ENCODE results near the gene INTS3.

Gene INTS3, protein sequence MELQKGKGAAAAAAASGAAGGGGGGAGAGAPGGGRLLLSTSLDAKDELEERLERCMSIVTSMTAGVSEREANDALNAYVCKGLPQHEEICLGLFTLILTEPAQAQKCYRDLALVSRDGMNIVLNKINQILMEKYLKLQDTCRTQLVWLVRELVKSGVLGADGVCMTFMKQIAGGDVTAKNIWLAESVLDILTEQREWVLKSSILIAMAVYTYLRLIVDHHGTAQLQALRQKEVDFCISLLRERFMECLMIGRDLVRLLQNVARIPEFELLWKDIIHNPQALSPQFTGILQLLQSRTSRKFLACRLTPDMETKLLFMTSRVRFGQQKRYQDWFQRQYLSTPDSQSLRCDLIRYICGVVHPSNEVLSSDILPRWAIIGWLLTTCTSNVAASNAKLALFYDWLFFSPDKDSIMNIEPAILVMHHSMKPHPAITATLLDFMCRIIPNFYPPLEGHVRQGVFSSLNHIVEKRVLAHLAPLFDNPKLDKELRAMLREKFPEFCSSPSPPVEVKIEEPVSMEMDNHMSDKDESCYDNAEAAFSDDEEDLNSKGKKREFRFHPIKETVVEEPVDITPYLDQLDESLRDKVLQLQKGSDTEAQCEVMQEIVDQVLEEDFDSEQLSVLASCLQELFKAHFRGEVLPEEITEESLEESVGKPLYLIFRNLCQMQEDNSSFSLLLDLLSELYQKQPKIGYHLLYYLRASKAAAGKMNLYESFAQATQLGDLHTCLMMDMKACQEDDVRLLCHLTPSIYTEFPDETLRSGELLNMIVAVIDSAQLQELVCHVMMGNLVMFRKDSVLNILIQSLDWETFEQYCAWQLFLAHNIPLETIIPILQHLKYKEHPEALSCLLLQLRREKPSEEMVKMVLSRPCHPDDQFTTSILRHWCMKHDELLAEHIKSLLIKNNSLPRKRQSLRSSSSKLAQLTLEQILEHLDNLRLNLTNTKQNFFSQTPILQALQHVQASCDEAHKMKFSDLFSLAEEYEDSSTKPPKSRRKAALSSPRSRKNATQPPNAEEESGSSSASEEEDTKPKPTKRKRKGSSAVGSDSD

GRCh38 chr1:153727463-153728304 is at the start of gene INTS3:
Gene INTS3 (plus strand): TSS chr1:153728050. CDS start chr1:153728635, 585 bp downstream.
- DNase-seq, result peak; percentile 98

- DNase-seq, result peak; percentile 55
Observed at GRCh38 chr1:153678519-153679336, 49.1 kb upstream of the INTS3 start, which contains the start of gene NPR1. Gene NPR1 (plus strand): TSS chr1:153678688. CDS start chr1:153679109, 421 bp downstream.

DNA sequence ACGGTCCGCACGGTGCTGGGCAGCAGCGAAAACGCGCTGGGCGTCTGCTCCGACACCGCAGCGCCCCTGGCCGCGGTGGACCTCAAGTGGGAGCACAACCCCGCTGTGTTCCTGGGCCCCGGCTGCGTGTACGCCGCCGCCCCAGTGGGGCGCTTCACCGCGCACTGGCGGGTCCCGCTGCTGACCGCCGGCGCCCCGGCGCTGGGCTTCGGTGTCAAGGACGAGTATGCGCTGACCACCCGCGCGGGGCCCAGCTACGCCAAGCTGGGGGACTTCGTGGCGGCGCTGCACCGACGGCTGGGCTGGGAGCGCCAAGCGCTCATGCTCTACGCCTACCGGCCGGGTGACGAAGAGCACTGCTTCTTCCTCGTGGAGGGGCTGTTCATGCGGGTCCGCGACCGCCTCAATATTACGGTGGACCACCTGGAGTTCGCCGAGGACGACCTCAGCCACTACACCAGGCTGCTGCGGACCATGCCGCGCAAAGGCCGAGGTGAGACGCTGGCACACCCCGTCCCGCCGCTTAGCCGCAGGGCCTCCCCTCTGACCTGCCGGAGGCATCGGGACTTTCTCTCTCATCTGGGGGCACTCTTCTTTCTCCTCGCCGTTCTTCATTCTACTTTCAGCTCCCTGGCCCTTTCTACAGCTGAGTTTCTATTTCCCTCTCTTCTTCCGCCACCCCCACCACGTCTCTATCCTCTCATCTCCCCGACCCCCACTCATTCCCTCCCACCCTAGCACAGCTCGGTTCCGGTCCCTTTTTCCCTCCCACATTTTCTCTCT is 48.3 kb upstream of the INTS3 start:
- peak; percentile 56 for DNase-seq

DNA sequence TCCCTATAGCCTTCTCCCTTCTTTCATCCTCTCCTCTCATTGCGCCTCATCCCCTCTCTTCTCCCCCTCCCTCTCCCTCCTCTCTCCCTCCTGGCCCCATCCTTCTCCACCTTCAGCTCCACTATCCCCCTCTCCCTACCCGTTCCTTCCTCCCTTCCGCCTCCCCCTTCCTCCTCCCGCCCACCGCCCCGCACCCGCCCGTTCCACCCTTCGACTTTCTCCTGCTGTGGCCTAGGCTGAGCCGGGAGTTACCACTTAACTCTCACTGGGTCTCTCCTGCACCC is 47.8 kb upstream of the INTS3 start:
- no peak for DNase-seq

DNA sequence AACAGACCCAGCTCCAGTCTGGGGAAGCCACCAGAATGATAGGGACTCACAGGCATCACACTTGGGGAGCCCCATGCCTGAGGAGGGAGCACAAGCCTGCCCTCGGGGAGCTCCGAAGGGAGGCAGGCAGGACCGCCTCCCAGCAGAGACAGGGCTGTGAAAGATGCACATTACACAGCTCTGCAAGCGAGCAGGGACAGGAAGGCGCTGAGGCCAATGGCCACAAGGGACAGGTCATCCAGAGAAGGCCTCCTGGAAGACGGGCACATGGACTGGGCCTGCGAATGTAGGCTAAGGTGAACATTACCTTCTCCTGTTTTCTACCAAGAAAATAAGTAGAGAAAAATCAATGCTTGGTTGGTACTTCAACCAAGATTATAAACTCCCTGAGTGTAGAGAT is 45.1 kb upstream of the INTS3 start:
- DNase-seq, result no peak

DNA sequence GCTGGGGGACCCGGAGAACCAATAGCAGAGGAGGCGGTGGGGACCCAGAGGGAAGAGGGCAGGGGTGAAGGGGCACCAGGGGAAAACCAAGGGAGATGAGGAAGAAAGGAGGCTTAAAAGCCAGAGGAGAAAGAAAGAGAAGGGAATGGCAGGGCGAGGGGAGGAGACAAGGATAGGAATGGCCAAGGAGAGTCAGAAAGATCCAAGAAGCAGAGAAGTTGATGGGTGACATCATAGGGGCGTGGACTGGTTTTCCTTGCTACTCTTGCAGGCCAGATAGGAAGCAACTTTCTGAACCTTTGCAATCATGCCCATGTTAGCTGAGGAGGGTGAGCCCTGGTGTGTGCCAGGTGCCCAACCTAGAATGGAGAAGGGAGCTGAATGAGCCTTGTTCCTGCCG is 44.0 kb upstream of the INTS3 start:
- no peak for DNase-seq

GRCh38 chr1:153684892-153685291 is 43.0 kb upstream of the INTS3 start:
- no peak for DNase-seq

GRCh38 chr1:153685544-153686340 is 42.1 kb upstream of the INTS3 start:
- no peak for DNase-seq

DNA sequence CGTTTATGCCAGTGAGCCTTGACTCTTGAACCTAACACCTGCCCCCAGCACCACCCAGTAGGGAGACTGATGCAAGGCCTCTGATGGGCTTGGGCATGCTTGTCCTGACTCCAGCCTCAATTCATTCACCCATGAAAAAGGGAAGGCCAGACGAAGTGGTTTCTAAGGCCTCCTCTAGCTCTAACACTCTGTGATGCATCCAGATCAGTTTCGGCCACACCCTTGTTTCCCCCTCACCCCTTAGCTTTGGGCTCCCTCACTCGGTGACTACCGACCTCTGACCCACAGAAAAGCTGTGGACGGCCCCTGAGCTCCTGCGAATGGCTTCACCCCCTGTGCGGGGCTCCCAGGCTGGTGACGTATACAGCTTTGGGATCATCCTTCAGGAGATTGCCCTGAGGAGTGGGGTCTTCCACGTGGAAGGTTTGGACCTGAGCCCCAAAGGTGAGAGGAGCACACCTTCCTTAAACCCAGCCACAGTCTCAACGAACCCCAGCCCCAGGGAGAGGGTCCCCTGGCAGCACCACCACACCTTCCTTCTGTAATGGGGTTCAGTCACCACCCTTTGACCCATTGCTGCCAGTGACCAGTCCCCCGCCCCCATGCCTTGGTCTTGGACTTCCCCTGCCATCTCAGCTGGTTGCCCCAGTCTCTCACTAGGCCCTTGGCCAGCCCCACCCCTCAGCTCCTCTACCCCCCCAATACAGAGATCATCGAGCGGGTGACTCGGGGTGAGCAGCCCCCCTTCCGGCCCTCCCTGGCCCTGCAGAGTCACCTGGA is 40.3 kb upstream of the INTS3 start:
- DNase-seq, result no peak

DNA sequence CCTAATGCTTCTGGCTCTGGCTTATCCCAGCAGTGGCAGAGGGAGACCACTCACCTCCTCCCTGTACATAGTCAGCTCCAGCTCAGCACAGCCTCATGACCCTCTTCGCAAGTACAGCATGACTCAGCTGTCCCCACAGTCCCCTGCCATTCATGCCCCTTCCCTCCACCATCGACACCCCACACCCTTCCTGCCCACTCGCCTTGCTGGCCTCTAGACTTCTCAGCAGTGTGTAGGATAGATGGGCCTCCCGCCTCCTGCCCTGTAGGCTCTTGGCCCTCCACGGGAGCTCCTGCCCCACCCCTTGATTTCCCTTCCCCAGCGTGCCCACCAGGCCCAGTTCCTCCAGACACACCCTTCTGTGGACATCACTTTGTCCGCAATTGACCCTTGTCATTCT is 39.6 kb upstream of the INTS3 start:
- DNase-seq, result no peak

GRCh38 chr1:153688736-153689328 is 39.0 kb upstream of the INTS3 start:
- DNase-seq, result no peak

DNA sequence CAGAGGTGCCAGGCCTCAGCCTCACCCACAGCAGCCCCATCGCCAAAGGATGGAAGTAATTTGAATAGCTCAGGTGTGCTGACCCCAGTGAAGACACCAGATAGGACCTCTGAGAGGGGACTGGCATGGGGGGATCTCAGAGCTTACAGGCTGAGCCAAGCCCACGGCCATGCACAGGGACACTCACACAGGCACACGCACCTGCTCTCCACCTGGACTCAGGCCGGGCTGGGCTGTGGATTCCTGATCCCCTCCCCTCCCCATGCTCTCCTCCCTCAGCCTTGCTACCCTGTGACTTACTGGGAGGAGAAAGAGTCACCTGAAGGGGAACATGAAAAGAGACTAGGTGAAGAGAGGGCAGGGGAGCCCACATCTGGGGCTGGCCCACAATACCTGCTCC is 34.4 kb upstream of the INTS3 start:
- no peak for DNase-seq

- DNase-seq, result no peak
Observed at GRCh38 chr1:153696741-153697140, 31.1 kb upstream of the INTS3 start.

DNA sequence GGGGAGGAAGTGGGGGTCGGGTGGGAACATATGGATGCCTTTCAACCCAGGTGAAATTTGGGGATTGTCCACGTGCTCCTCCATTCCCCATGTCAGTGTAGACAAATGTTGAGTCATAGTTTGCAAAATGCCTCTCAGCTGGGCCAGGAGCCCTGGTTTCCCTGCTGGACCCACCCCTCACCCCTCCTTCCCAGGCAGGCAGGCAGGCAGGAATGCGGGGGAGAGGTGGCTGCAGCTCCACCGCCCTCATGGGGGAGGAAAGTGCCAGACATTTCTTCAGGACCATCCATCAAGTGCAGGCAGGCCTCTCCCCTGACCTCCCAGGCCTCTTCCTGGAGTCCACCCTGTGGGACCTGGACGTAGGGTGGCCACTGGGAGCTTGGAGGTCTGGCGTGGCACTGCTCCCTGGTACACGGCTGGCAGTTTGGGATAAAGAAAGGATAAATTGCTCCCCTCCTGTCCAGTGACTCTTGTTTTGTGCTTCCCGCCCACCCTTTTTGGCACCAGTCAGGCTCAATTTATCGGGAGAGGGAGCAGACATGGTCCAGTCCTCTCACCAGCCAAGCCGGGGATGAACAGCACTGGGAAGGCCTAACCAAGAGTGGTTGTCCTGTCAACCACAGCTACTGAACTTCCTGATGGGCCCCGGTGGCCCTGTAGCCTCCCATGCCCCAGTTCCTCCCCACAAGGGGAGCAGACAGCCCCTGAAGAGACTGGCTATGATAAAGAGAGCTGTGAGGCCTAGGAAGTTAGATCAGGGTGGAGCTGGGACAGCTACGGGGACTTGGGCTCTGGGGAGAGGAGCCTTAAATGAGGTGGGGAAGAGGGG is 30.4 kb upstream of the INTS3 start:
- DNase-seq, result peak; percentile 58

DNA sequence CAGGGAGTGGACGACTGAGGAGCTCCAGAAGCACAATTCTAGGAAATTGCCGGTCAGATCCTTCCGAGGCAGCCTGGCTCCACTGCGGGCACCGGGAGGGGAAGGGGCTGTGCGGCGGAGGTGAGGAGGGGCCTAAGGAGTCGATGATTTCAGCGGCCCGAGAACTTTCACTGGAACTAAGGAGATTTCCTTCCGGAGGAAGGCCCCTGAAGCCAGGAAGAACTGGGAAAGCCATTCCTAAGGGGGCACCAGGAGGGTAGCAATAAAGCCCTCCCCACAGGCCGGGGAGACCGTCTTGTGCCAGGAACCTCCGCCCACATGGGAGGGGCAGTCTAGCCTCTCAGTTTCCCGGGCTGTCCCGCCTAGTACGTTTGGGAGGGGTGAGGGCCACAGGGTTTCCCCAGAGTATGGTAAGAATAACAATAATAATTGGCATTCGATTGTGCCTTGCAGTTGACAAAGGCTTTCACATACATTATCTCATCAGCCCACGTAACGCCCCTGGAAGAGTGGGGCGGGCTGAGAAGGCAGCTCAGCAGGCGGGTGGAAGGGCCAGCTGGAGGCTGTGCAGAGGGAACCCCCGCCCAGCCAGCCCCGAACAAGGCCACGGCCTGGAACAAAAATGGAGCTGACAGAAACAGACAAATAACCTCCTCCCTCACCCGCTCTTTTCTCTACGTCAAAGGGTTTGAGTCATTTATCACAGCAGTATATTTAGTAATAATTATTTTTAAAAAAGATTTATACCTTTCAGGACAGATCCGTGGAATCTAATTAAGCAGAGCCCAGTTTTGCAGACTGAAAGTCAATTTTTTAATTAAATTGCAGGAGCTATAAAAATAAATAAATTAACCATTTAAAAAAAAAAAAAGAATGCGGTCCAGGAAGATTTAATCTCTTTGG is 29.6 kb upstream of the INTS3 start:
- DNase-seq, result peak; percentile 75

GRCh38 chr1:153698923-153699714 is 28.7 kb upstream of the INTS3 start:
- DNase-seq, result no peak
